Measurements from ENCODE around the gene LETM1.
A peak's percentile ranks its signal among the peaks of the same experiment; 100 is the strongest.
"Not testable (repeated sequence)": the region's sequence is repeated elsewhere in the genome, so short reads cannot be mapped to it uniquely, and the experiment has no call there.

The LETM1 gene

GRCh38 chr4:1851575-1852410 lies 4.2 kb downstream of the LETM1 start:
- DNase-seq (ENCODE audit: low read depth): no peak

DNA sequence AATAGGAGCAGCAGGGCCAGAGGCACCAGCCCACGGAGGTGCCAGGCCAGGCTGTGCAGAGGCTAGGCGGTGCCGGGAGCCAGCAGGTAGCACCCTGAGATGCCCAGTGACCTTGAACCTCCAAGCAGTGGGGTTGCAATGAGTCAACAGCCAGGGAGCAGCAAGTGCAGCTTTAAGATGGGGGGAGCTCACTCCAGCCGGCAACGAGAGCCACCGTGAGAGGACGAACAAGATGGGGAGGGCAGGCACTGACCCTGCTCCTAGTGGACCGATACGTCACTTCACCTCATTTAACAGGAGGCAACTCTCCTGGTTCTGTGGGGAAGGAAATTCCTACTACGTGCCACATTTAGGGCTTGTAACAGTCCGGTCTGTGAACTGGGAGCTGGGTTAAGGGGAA lies 4.8 kb downstream of the LETM1 start:
- no peak for DNase-seq (ENCODE audit: low read depth)

- no peak for DNase-seq (ENCODE audit: low read depth)
Measured at GRCh38 chr4:1850276-1850675, 5.7 kb downstream of the LETM1 start.

GRCh38 chr4:1846580-1846979 lies 9.4 kb downstream of the LETM1 start:
- no peak for DNase-seq (ENCODE audit: low read depth)

DNA sequence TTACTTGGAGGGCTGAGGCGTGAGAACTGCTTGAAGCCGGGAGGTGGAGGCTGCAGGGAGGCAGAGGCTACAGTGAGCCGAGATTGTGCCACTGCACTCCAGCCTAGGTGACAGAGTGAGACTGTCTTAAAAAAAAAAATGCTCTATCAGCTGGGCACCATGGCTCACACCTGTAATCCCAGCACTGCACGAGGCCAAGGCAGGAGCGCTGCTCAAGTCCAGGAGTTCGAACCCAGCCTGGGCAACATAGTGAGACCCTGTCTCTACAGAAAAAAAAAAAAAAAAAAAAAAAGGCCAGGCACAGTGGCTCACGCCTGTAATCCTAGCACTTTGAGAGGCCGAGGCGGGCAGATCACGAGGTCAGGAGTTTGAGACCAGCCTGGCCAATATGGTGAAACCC lies 11.3 kb downstream of the LETM1 start:
- DNase-seq (ENCODE audit: low read depth): not testable (repeated sequence)

GRCh38 chr4:1843852-1844251 lies 12.1 kb downstream of the LETM1 start:
- peak; percentile 48 for DNase-seq (ENCODE audit: low read depth)

DNA sequence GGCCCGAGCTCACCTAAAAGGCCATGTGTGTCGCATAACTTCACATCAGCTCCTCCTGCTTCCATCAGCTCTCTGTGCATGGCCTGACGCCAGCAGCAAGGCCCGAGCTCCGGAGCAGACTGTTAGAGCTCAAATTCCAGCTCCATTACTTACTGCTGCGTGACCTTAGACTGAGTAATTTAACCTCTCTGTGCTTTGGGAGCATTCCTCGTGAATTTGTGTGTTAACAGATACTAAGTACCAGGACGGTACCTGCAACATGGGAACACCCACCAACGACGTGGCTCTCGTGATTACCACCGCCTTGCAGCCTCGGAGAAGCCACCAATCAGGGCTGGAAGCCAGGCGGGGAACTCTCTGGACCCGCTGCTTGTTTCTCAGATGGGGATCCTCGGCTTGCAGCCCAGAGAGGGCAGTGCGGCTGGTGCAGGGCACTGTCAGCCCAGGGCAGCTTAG lies 12.9 kb downstream of the LETM1 start:
- peak; percentile 80 for DNase-seq (ENCODE audit: low read depth)

GRCh38 chr4:1842339-1842895 lies 13.5 kb downstream of the LETM1 start:
- no peak for DNase-seq (ENCODE audit: low read depth)

- DNase-seq (ENCODE audit: low read depth): no peak
Measured at GRCh38 chr4:1841887-1842210, 14.1 kb downstream of the LETM1 start.

DNA sequence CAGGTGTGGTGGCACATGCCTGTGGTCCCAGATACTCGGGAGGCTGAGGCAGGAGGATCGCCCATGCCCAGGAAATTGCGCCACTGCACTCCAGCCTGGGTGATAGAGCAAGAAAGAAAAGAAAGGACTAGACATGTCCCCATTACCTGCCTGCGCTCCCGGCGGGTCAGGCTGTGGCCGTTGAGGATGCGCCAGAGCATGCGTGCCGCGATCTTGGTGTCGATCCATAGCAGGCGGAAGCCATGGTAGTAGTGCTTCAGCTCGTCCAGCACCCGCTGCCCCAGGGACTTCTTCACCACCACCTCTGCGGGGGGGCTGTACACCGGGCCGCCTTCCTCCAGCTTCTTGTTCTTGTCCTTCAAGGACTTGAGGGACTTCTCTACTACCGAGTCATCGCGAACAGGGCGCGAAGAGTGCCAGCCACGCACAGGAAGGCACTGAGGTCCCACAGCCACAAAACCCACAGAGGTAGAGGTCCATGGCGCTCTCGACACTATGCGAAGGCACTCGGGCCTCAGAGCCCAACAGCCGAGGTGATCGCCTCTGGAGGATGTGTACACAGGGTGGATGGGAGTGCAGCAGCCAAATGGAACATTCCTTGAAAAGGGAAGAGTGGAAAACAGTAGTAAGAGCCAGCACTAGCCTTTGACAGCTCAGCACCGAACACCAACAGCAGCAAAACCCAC lies 14.6 kb downstream of the LETM1 start:
- no peak for DNase-seq (ENCODE audit: low read depth)

DNA sequence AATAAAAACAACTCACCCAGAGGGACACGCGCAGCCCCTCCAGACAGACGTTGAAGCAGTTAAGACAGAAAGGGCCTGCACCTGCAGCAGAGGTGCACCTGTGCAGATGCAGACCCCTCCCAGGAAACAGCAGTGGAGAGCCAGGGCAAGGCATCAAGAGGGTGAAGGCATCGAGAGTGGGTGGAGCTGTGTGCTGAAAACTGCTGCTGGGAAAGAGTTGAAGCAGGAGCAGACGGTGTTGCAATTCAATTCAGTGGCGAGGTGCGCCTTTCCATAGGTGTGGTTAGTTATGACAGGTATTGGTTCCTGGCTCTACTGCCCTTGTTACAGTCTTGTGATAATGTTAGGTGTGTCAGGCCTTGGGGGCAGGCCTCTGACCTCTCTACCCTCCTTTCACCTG lies 16.7 kb downstream of the LETM1 start:
- DNase-seq (ENCODE audit: low read depth): no peak

GRCh38 chr4:1837069-1837468 lies 18.9 kb downstream of the LETM1 start:
- DNase-seq (ENCODE audit: low read depth): no peak

- no peak for DNase-seq (ENCODE audit: low read depth)
Measured at GRCh38 chr4:1836650-1837049, 19.3 kb downstream of the LETM1 start.

DNA sequence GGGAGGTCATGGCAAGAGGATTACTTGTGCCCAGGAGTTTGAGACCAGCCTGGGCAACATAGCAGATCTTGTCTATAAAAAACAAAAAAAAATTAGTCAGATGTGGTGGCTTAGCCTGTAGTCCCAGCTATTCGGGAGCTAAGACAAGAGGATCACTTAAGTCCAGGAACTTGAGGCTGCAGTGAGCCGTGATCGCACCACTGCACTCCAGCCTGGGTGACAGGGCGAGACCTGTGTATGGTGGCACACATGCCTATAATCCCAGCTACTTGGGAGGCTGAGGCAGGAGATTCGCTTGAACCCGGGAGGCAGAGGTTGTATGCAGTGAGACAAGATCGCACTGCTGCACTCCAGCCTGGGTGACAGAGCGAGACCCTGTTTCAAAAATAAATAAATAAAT lies 20.1 kb downstream of the LETM1 start:
- DNase-seq (ENCODE audit: low read depth): not testable (repeated sequence)

GRCh38 chr4:1834047-1834775 lies 21.7 kb downstream of the LETM1 start:
- no peak for DNase-seq (ENCODE audit: low read depth)

GRCh38 chr4:1833307-1834046 lies 22.5 kb downstream of the LETM1 start:
- DNase-seq (ENCODE audit: low read depth): no peak

DNA sequence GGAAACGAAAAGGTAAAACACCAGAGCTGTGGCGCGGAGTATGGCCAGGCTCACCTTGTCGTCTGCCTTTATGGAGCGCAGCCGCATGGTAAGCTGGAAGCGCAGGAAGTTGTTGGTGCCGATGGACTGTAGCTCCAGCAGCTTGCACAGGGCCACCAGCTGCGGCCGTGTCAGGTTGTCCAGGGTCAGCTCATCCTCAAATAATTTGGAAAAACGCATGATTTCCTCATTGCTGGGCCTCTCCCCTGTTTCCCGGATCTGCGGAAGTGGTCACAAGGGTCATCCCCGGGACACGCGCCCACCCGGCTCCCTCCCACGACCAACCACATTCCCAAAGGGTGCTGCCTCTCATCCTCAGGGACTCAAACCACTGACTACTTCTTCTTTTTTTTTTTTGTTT lies 23.3 kb downstream of the LETM1 start:
- DNase-seq (ENCODE audit: low read depth): no peak

DNA sequence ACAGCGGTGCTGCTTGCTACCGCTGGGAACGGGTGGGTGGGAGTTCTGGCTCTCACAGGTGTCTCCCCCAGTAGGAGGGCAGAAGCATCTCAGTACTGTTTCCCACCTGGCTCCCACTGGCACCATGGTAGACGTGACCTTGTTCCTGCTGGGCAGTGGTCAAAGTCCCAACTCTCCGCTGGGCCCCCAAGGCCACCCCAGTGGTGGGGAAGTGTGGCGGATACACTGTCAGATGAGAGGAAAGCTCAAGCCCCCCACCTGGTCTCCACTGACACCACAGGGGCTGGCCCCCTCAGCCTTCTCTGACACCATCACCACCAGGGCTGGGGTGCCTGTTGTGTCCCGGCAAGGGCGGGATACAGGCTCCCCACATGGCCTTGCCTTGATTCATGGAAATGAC lies 24.6 kb downstream of the LETM1 start:
- no peak for DNase-seq (ENCODE audit: low read depth)

DNA sequence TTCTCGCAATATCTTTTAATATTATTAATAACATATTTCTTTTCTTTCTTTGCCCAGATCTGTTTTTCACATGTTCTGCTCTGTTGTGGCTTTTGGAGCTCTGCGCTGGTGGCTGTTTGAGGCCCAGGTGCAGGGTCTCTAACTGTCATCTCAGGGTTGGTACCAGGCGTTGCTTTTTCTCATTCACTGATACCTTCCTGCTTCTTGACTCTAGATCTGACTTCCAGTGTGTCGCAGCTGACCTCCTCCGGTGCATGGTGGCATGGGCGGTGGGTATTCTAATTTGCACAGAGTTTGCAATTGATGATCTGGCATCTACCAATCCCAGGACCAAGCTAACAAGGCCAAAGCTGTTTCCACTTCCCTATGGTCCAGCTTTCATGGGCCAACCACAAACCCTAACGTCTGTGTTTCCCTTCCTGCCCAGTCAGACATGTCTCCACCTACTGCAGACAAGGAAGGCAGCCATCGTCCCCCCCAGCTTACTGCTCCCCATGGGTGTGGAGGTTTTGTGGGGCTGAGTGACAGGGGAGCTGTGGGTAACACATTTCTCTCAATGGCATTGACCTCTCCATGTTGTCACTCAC lies 25.2 kb downstream of the LETM1 start:
- no peak for DNase-seq (ENCODE audit: low read depth)

DNA sequence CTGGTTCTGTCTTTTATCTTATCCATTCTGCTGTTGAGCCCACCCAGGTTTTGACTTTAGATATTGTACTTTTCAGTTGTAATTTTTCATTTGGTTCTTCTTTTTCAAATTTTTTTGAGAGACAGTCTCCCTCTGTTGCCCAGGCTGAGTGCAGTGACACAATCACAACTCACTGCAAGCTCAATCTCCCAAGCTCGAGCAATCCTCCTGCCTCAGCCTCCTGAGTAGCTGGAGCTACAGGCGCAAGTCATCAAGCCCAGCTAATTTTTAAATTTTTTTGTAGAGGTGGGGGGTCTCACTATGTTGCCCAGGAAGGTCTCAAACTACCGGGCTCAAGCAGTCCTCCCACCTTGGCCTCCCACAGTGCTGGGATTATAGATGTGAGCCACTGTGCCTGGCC lies 25.7 kb downstream of the LETM1 start:
- no peak for DNase-seq (ENCODE audit: low read depth)

DNA sequence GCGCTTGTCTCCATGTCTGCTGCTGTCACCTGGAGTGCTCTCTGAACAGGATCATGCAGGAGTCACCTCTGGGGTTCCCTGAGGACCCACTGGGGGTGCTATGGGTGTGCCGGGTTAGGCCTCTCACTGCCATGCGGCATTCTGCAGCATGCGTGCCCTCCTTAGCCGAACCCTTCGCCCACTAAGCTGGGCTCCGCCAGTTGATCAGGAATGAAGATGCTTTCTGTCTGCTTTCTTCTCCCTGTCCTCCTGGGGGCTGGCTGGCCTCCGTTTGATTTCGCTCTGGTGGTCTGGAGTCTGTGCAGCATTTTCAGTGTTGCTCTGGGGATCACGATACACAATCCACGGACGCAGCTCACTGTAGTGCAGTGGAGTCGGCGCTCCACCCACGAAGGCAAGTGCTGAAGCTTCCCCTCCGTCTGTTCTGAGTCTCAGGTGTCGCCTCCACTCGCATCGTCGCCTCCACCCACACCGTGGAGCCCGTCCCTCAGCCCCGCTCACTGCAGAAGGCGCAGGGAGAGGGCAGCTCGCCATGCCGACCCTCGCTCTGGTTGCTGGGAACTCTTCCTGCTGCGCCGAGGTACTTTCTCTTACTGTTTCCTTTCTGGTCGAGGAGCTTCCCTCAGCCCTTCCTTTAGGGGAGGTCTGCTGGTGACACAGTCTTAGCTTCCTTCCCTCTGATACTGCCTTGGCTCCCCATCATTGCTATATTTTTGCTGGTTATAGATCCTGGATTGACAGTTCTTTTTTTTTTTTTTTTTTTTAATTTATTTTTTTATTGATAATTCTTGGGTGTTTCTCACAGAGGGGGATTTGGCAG lies 29.2 kb downstream of the LETM1 start:
- no peak for DNase-seq (ENCODE audit: low read depth)
